ENCODE data around the gene SOX2.

The SOX2 gene

DNA sequence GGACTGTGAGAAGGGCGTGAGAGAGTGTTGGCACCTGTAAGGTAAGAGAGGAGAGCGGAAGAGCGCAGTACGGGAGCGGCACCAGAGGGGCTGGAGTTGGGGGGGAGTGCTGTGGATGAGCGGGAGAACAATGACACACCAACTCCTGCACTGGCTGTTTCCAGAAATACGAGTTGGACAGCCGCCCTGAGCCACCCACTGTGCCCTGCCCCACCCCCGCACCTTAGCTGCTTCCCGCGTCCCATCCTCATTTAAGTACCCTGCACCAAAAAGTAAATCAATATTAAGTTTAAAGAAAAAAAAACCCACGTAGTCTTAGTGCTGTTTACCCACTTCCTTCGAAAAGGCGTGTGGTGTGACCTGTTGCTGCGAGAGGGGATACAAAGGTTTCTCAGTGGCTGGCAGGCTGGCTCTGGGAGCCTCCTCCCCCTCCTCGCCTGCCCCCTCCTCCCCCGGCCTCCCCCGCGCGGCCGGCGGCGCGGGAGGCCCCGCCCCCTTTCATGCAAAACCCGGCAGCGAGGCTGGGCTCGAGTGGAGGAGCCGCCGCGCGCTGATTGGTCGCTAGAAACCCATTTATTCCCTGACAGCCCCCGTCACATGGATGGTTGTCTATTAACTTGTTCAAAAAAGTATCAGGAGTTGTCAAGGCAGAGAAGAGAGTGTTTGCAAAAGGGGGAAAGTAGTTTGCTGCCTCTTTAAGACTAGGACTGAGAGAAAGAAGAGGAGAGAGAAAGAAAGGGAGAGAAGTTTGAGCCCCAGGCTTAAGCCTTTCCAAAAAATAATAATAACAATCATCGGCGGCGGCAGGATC is at the start of gene SOX2:
Gene SOX2 (plus strand): TSS at position 601 of the 811 bp plus-strand sequence. CDS start 436 bp downstream, outside the sequence.
- peak within 1 kb of the TSS; percentile 99 for H3K4me3 ChIP-seq (ENCODE audit: insufficient read length, low read depth)
- peak; percentile 83 for DNase-seq (ENCODE audit: low read depth, low spot score)
- no peak for TF ChIP-seq ZNF274 (IDR thresholded peaks at IDR 0.05; ENCODE audit: low read depth, low read length)
- no peaks in the 10 kb centered on the region for H3K27me3 ChIP-seq (ENCODE audit: insufficient read depth, insufficient read length)
- H3K9ac ChIP-seq (ENCODE audit: insufficient read length, low read depth): peak within 1 kb of the TSS; percentile 100
- H3K36me3 ChIP-seq (ENCODE audit: insufficient read depth, insufficient read length, low read length): peaks cover 7% of the 10 kb centered on the region
- no peaks in the 10 kb centered on the region for H3K4me1 ChIP-seq (ENCODE audit: insufficient read depth, insufficient read length)
- no peaks in the 10 kb centered on the region for H3K9me3 ChIP-seq (ENCODE audit: insufficient read depth, low read length)

- no peak overlapping the region for H3K4me3 ChIP-seq (ENCODE audit: insufficient read length, low read depth)
- H3K9me3 ChIP-seq (ENCODE audit: insufficient read depth, low read length): no peaks in the 10 kb centered on the region
- no peaks in the 10 kb centered on the region for H3K4me1 ChIP-seq (ENCODE audit: insufficient read depth, insufficient read length)
- no peak for DNase-seq (ENCODE audit: low read depth, low spot score)
- H3K27me3 ChIP-seq (ENCODE audit: insufficient read depth, insufficient read length): no peaks in the 10 kb centered on the region
- H3K9ac ChIP-seq (ENCODE audit: insufficient read length, low read depth): no peak overlapping the region
- no peak for TF ChIP-seq ZNF274 (IDR thresholded peaks at IDR 0.05; ENCODE audit: low read depth, low read length)
- no peaks in the 10 kb centered on the region for H3K36me3 ChIP-seq (ENCODE audit: insufficient read depth, insufficient read length, low read length)
Observed at GRCh38 chr3:181683563-181683962, 28.2 kb upstream of the SOX2 start.

GRCh38 chr3:181687190-181687589 is 24.5 kb upstream of the SOX2 start:
- no peaks in the 10 kb centered on the region for H3K9me3 ChIP-seq (ENCODE audit: insufficient read depth, low read length)
- no peaks in the 10 kb centered on the region for H3K36me3 ChIP-seq (ENCODE audit: insufficient read depth, insufficient read length, low read length)
- H3K27me3 ChIP-seq (ENCODE audit: insufficient read depth, insufficient read length): no peaks in the 10 kb centered on the region
- no peak for DNase-seq (ENCODE audit: low read depth, low spot score)
- TF ChIP-seq SUZ12 (IDR thresholded peaks at IDR 0.05; ENCODE audit: extremely low read depth, insufficient read depth, insufficient read length) (no peak), ZNF274 (IDR thresholded peaks at IDR 0.05; ENCODE audit: low read depth, low read length) (no peak)
- H3K9ac ChIP-seq (ENCODE audit: insufficient read length, low read depth): no peak overlapping the region
- H3K4me1 ChIP-seq (ENCODE audit: insufficient read depth, insufficient read length): no peaks in the 10 kb centered on the region
- no peak overlapping the region for H3K4me3 ChIP-seq (ENCODE audit: insufficient read length, low read depth)

- Histone ChIP-seq H3K9me3 (ENCODE audit: insufficient read depth, low read length) (no peaks in the 10 kb centered on the region), H3K9ac (ENCODE audit: insufficient read length, low read depth) (no peak overlapping the region), H3K27me3 (ENCODE audit: insufficient read depth, insufficient read length) (no peaks in the 10 kb centered on the region), H3K36me3 (ENCODE audit: insufficient read depth, insufficient read length, low read length) (no peaks in the 10 kb centered on the region), H3K4me1 (ENCODE audit: insufficient read depth, insufficient read length) (no peaks in the 10 kb centered on the region), H3K4me3 (ENCODE audit: insufficient read length, low read depth) (no peak overlapping the region)
- no peak for DNase-seq (ENCODE audit: low read depth, low spot score)
- TF ChIP-seq YY1 (IDR thresholded peaks at IDR 0.05; ENCODE audit: insufficient read depth, insufficient read length) (no peak), ZNF274 (IDR thresholded peaks at IDR 0.05; ENCODE audit: low read depth, low read length) (no peak), SUZ12 (IDR thresholded peaks at IDR 0.05; ENCODE audit: extremely low read depth, insufficient read depth, insufficient read length) (no peak)
Observed at GRCh38 chr3:181687731-181688130, 24.0 kb upstream of the SOX2 start.

GRCh38 chr3:181689546-181689945 is 22.2 kb upstream of the SOX2 start:
- TF ChIP-seq SUZ12 (IDR thresholded peaks at IDR 0.05; ENCODE audit: extremely low read depth, insufficient read depth, insufficient read length) (no peak), ZNF274 (IDR thresholded peaks at IDR 0.05; ENCODE audit: low read depth, low read length) (no peak)
- no peak for DNase-seq (ENCODE audit: low read depth, low spot score)
- Histone ChIP-seq H3K9me3 (ENCODE audit: insufficient read depth, low read length) (no peaks in the 10 kb centered on the region), H3K36me3 (ENCODE audit: insufficient read depth, insufficient read length, low read length) (no peaks in the 10 kb centered on the region), H3K27me3 (ENCODE audit: insufficient read depth, insufficient read length) (no peaks in the 10 kb centered on the region), H3K4me1 (ENCODE audit: insufficient read depth, insufficient read length) (no peaks in the 10 kb centered on the region), H3K4me3 (ENCODE audit: insufficient read length, low read depth) (no peak overlapping the region), H3K9ac (ENCODE audit: insufficient read length, low read depth) (no peak overlapping the region)

GRCh38 chr3:181690769-181691168 is 21.0 kb upstream of the SOX2 start:
- no peak overlapping the region for H3K9ac ChIP-seq (ENCODE audit: insufficient read length, low read depth)
- H3K4me3 ChIP-seq (ENCODE audit: insufficient read length, low read depth): no peak overlapping the region
- no peaks in the 10 kb centered on the region for H3K9me3 ChIP-seq (ENCODE audit: insufficient read depth, low read length)
- peaks cover 3% of the 10 kb centered on the region for H3K27me3 ChIP-seq (ENCODE audit: insufficient read depth, insufficient read length)
- no peak for DNase-seq (ENCODE audit: low read depth, low spot score)
- TF ChIP-seq YY1 (IDR thresholded peaks at IDR 0.05; ENCODE audit: insufficient read depth, insufficient read length) (no peak), ZNF274 (IDR thresholded peaks at IDR 0.05; ENCODE audit: low read depth, low read length) (no peak), SUZ12 (IDR thresholded peaks at IDR 0.05; ENCODE audit: extremely low read depth, insufficient read depth, insufficient read length) (no peak)
- H3K4me1 ChIP-seq (ENCODE audit: insufficient read depth, insufficient read length): no peaks in the 10 kb centered on the region
- H3K36me3 ChIP-seq (ENCODE audit: insufficient read depth, insufficient read length, low read length): no peaks in the 10 kb centered on the region

GRCh38 chr3:181691901-181692300 is 19.8 kb upstream of the SOX2 start:
- DNase-seq (ENCODE audit: low read depth, low spot score): no peak
- peaks cover 14% of the 10 kb centered on the region for H3K27me3 ChIP-seq (ENCODE audit: insufficient read depth, insufficient read length)
- no peaks in the 10 kb centered on the region for H3K4me1 ChIP-seq (ENCODE audit: insufficient read depth, insufficient read length)
- H3K4me3 ChIP-seq (ENCODE audit: insufficient read length, low read depth): no peak overlapping the region
- TF ChIP-seq ZNF274 (IDR thresholded peaks at IDR 0.05; ENCODE audit: low read depth, low read length) (no peak), YY1 (IDR thresholded peaks at IDR 0.05; ENCODE audit: insufficient read depth, insufficient read length) (no peak)
- no peaks in the 10 kb centered on the region for H3K9me3 ChIP-seq (ENCODE audit: insufficient read depth, low read length)
- no peaks in the 10 kb centered on the region for H3K36me3 ChIP-seq (ENCODE audit: insufficient read depth, insufficient read length, low read length)
- H3K9ac ChIP-seq (ENCODE audit: insufficient read length, low read depth): no peak overlapping the region
